BE2C (cell line): ENCODE results near the gene RNASEH2A.

Experiments
- DNase-seq: peaks from one replicate; pipeline ENCODE4 v3.0.0-alpha.2; 2020
- H3K27me3 ChIP-seq: fragments of 250-450 bp; sonication (Bioruptor Pico); 2 replicates; pipeline ENCODE4 v1.5.1; 2020; ENCODE audit warnings: mild to moderate bottlenecking
- H3K36me3 ChIP-seq: fragments of 250-450 bp; sonication (Bioruptor Pico); 2 replicates; pipeline ENCODE4 v1.5.1; 2020; ENCODE audit warnings: mild to moderate bottlenecking
- H3K4me1 ChIP-seq: fragments of 250-450 bp; sonication (Bioruptor Pico); 2 replicates; pipeline ENCODE4 v1.5.1; 2020
- H3K4me3 ChIP-seq: 2 replicates; pipeline ENCODE4 v1.5.1; 2011; ENCODE audit warnings: low read depth, low read length
- H3K9me3 ChIP-seq: fragments of 250-450 bp; sonication (Bioruptor Pico); 2 replicates; pipeline ENCODE4 v1.5.1; 2020
- TF ChIP-seq, protein P1 (sequence below): IDR thresholded peaks from 2 replicates; pipeline ENCODE4 v1.5.1; 2012; ENCODE audit warnings: mild to moderate bottlenecking, low read depth, low read length

The RNASEH2A gene

DNA sequence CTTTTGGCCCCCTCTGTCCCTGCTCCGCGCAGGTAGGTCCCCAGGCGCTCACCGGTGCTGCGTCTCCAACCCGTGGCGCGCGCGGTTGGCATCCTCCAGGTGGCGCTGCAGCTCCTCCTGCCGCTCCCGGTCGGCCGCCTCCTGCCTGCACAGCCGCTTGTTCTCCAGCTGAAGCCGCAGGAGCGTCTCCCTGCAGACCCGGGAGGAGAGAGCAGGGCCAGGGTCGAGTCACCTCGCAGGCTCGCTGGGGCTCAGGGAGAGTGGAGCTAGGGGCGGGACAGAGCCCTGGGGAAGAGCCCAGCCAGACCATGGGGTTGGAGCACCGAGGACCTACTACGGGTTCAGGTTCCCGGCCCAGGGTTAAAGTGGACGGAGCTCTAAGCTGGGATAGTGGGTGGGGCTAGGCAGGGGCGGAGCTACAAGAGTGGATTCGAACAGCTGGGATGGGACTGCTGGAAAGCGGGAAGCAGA, 40.3 kb upstream of the RNASEH2A start:
- TF ChIP-seq, protein P1, sequence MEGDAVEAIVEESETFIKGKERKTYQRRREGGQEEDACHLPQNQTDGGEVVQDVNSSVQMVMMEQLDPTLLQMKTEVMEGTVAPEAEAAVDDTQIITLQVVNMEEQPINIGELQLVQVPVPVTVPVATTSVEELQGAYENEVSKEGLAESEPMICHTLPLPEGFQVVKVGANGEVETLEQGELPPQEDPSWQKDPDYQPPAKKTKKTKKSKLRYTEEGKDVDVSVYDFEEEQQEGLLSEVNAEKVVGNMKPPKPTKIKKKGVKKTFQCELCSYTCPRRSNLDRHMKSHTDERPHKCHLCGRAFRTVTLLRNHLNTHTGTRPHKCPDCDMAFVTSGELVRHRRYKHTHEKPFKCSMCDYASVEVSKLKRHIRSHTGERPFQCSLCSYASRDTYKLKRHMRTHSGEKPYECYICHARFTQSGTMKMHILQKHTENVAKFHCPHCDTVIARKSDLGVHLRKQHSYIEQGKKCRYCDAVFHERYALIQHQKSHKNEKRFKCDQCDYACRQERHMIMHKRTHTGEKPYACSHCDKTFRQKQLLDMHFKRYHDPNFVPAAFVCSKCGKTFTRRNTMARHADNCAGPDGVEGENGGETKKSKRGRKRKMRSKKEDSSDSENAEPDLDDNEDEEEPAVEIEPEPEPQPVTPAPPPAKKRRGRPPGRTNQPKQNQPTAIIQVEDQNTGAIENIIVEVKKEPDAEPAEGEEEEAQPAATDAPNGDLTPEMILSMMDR = peak; percentile 74
- Histone ChIP-seq H3K9me3 (no peaks in the 10 kb centered on the region), H3K36me3 (no peaks in the 10 kb centered on the region; the same call in 1 of the 2 replicates), H3K27me3 (no peaks in the 10 kb centered on the region), H3K4me3 (peak overlapping the region; percentile 66), H3K4me1 (no peaks in the 10 kb centered on the region)
- DNase-seq = peak; percentile 92

DNA sequence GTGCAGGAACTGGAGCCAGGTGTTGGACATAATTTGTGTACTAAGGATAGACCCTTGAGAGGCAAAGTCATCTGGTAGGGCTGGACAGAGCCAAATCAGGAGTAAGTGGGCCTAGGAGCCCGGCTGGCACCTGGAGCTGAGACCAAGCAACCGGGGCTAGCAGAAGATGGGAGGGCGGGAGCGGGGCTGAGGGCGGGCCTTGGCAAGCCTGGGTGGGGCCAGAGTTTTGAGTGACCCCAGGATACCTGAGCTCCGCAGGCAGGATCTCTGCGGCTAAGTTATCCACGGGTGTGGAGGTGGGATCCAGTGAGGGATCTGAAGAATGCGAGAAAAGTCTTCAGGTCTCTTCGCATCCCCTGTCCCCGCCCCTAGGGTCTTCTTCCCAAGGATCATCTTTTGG, 39.2 kb upstream of the RNASEH2A start:
- no peak for DNase-seq
- TF ChIP-seq, protein P1 = no peak
- no peaks in the 10 kb centered on the region for H3K27me3 ChIP-seq
- no peaks in the 10 kb centered on the region; the same call in 1 of the 2 replicates for H3K4me1 ChIP-seq
- H3K4me3 ChIP-seq = no peak overlapping the region
- H3K9me3 ChIP-seq = no peaks in the 10 kb centered on the region
- H3K36me3 ChIP-seq = no peaks in the 10 kb centered on the region; the same call in 1 of the 2 replicates

DNA sequence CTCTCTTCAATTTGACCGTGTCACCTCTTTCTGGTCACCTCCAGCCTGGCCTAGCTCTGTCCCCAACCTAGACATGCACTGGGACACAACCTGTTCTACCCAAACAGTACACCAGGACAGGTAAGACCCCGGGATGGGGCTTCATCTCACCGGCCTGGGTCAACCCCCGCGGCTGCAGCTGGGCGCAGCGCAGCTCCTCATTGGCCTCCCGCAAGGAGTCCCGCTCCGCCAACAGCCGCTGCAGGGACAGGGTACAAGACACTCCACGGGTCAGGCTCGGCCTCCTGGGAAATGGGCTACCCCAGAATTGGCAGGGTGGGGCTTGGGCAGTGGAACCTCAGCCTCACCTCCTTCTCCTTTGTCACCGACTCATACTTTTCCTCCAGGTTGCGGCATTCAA, 38.7 kb upstream of the RNASEH2A start:
- H3K4me3 ChIP-seq = no peak overlapping the region
- TF ChIP-seq, protein P1 = no peak
- no peaks in the 10 kb centered on the region; the same call in 1 of the 2 replicates for H3K4me1 ChIP-seq
- no peaks in the 10 kb centered on the region for H3K9me3 ChIP-seq
- no peaks in the 10 kb centered on the region for H3K27me3 ChIP-seq
- DNase-seq = no peak
- H3K36me3 ChIP-seq = no peaks in the 10 kb centered on the region; the same call in 1 of the 2 replicates

DNA sequence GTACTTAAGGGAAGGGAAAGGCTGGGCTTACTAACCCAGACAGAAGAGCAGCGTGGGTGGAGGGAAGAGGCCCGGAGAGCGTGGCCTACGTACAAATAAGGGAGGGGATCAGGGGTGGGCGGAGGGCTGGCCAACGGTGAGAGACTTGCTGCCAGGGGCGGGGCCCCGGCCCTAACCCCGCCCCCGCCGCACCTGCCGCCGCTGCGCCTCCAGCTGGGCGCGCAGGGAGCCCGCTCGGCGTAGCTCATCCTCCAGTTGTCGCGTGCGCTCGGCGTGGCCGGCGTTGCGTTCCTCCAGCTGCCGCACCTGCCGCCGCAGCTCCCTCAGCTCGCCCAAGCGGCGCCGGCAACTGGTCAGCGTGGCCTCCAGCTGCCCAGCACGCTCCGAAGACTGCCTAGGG, 36.7 kb upstream of the RNASEH2A start:
- DNase-seq = peak; percentile 78
- no peaks in the 10 kb centered on the region for H3K9me3 ChIP-seq
- H3K4me3 ChIP-seq = no peak overlapping the region
- no peaks in the 10 kb centered on the region; the same call in 1 of the 2 replicates for H3K4me1 ChIP-seq
- no peaks in the 10 kb centered on the region for H3K27me3 ChIP-seq
- TF ChIP-seq, protein P1 = no peak
- no peaks in the 10 kb centered on the region for H3K36me3 ChIP-seq

DNA sequence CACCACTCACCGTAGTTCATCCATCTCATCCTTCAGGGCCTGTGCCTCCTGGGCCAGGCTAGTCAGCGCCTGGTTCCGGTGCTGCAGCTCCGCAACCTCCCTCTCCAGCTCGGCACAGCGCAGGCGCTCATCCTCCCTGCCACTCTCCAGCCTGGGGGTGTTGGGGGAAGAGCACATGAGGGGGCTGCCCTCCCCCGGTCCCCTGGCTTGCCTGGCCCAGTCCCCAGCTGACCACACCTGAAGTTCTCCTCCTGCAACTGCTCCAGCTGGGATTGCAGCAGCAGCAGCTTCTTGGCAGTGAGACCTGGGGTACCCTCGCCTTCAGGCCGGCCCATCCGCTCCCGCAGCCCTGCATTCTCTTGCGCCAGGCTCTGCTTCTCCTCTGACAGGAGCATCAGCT, 35.5 kb upstream of the RNASEH2A start:
- Histone ChIP-seq H3K4me1 (no peaks in the 10 kb centered on the region; the same call in 1 of the 2 replicates), H3K27me3 (no peaks in the 10 kb centered on the region), H3K9me3 (no peaks in the 10 kb centered on the region), H3K36me3 (no peaks in the 10 kb centered on the region), H3K4me3 (no peak overlapping the region)
- TF ChIP-seq, protein P1 = no peak
- no peak for DNase-seq

DNA sequence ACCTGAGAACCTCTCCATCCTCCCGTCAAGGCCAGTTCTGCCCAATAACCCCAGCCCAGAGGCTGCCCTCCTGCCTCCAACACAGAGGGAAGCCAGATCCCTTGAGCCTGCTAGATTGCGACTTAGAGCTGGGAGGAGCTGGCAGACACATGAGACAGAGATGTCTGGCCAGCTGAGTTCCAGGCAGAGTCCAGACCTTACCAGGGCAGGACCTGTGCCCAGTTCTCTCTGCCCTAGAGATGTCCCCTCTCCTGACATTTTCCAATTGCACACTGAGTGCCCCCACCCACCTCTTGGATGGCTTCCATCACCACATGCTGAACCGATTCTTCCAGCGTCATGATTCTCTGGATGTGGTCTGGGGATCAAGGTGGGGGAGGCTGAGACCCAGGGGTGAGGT, 34.1 kb upstream of the RNASEH2A start:
- Histone ChIP-seq H3K4me1 (no peaks in the 10 kb centered on the region; the same call in 1 of the 2 replicates), H3K36me3 (no peaks in the 10 kb centered on the region), H3K27me3 (no peaks in the 10 kb centered on the region), H3K9me3 (no peaks in the 10 kb centered on the region), H3K4me3 (no peak overlapping the region)
- DNase-seq = no peak
- TF ChIP-seq, protein P1 = no peak
